CD14-positive monocyte (primary cell): Measurements from ENCODE around the gene CERKL. TPM values are rescaled to one million over a fixed set of nuclear protein-coding genes. Genes with fewer than 3 reads are reported as not detected.

Experiments used
- DNase-seq, 3 donors: peaks; one replicate each; pipeline ENCODE4 v3.0.0-alpha.2; 2011 to 2022
- H2AFZ ChIP-seq: 2 replicates; pipeline ENCODE4 v1.6.0; 2012; ENCODE audit warnings: mild to moderate bottlenecking, low read depth, low read length, inconsistent platforms; ENCODE audit not compliant: insufficient read depth, poor library complexity, severe bottlenecking
- H3K27ac ChIP-seq, 2 donors: 1 replicate in 1 of 2; 2 replicates in 1 of 2; pipeline ENCODE4 v1.5.1; 2012 to 2013; ENCODE audit warnings: low read length in 2 of 2, control low read depth in 1 of 2, inconsistent platforms in 1 of 2, low read depth in 1 of 2, mild to moderate bottlenecking in 1 of 2
- H3K27me3 ChIP-seq, 2 donors: one replicate each; pipeline versions ENCODE4 v1.6.0 to v1.6.1; 2011 to 2013; ENCODE audit warnings: low read length in 2 of 2; ENCODE audit not compliant: control insufficient read depth in 2 of 2, insufficient read depth in 2 of 2
- H3K36me3 ChIP-seq, 2 donors: replicated peaks in 1 of 2; 1 replicate in 1 of 2; 2 replicates in 1 of 2; pipeline versions ENCODE4 v1.5.1 to v1.6.1; 2012 to 2013; ENCODE audit warnings: low read length in 2 of 2, control low read depth in 1 of 2, inconsistent platforms in 1 of 2, mild to moderate bottlenecking in 1 of 2; ENCODE audit not compliant: insufficient read depth in 2 of 2, control insufficient read depth in 1 of 2
- H3K4me1 ChIP-seq, 2 donors: 1 replicate in 1 of 2; 2 replicates in 1 of 2; pipeline versions ENCODE4 v1.5.1 to v1.6.1; 2012 to 2013; ENCODE audit warnings: low read length in 2 of 2, control low read depth in 1 of 2, inconsistent platforms in 1 of 2, mild to moderate bottlenecking in 1 of 2, moderate library complexity in 1 of 2; ENCODE audit not compliant: insufficient read depth in 2 of 2, control insufficient read depth in 1 of 2
- H3K4me2 ChIP-seq: replicated peaks from 2 replicates; pipeline ENCODE3; 2012; ENCODE audit warnings: low read length, moderate library complexity, mild to moderate bottlenecking; ENCODE audit not compliant: poor library complexity, severe bottlenecking; ENCODE audit errors: extremely low read depth
- H3K4me3 ChIP-seq, 3 experiments: fragments of 200-600 bp in 1 of 3; sonication (generic) in 1 of 3; replicated peaks in 1 of 3; 1 replicate in 2 of 3; 2 replicates in 1 of 3; pipeline ENCODE4 v1.5.1; 2011 to 2013; ENCODE audit warnings: low read length in 3 of 3, mild to moderate bottlenecking in 3 of 3, control low read depth in 2 of 3, low read depth in 2 of 3, inconsistent platforms in 1 of 3, moderate library complexity in 1 of 3
- H3K79me2 ChIP-seq: 2 replicates; pipeline ENCODE4 v1.6.0; 2012; ENCODE audit warnings: mild to moderate bottlenecking, control low read depth, inconsistent platforms, low read length, moderate library complexity; ENCODE audit not compliant: insufficient read depth
- H3K9ac ChIP-seq: 2 replicates; pipeline ENCODE4 v1.6.0; 2017; ENCODE audit warnings: low read length, mild to moderate bottlenecking; ENCODE audit not compliant: insufficient read depth, poor library complexity, severe bottlenecking
- H3K9me3 ChIP-seq, 2 donors: replicated peaks in 1 of 2; 1 replicate in 1 of 2; 2 replicates in 1 of 2; pipeline versions ENCODE4 v1.5.1 to v1.6.1; 2012 to 2013; ENCODE audit warnings: low read length in 2 of 2, control low read depth in 1 of 2; ENCODE audit not compliant: control insufficient read depth in 1 of 2, insufficient read depth in 1 of 2
- H4K20me1 ChIP-seq: 2 replicates; pipeline ENCODE4 v1.6.0; 2012; ENCODE audit warnings: mild to moderate bottlenecking, low read length, control low read depth, moderate library complexity; ENCODE audit not compliant: insufficient read depth
- H3K27ac Mint-ChIP-seq, 7 donors: one replicate each; pipeline ENCODE4 v1.8.0; 2020; ENCODE audit warnings: mild to moderate bottlenecking in 7 of 7, mixed read lengths in 7 of 7, moderate library complexity in 6 of 7, inconsistent platforms in 2 of 7
- H3K27me3 Mint-ChIP-seq, 3 donors: one replicate each; pipeline ENCODE4 v1.8.0; 2021 to 2022; ENCODE audit warnings: low read depth in 3 of 3, mild to moderate bottlenecking in 3 of 3, mixed read lengths in 3 of 3, moderate library complexity in 3 of 3, inconsistent platforms in 1 of 3
- H3K36me3 Mint-ChIP-seq, 2 donors: one replicate each; pipeline ENCODE4 v1.8.0; 2020; ENCODE audit warnings: mixed read lengths in 2 of 2, inconsistent platforms in 1 of 2, mild to moderate bottlenecking in 1 of 2
- H3K4me1 Mint-ChIP-seq: one replicate; pipeline ENCODE4 v1.8.0; 2020; ENCODE audit warnings: mild to moderate bottlenecking, mixed read lengths
- H3K4me3 Mint-ChIP-seq, 2 donors: one replicate each; pipeline ENCODE4 v1.8.0; 2020; ENCODE audit warnings: mild to moderate bottlenecking in 2 of 2, mixed read lengths in 2 of 2, moderate library complexity in 1 of 2
- H3K9me3 Mint-ChIP-seq, 7 donors: one replicate each; pipeline ENCODE4 v1.8.0; 2020 to 2022; ENCODE audit warnings: mixed read lengths in 7 of 7, mild to moderate bottlenecking in 6 of 7, moderate library complexity in 6 of 7, inconsistent platforms in 2 of 7
- WGBS: methylation state at CpG from one replicate; pipeline ENCODE4 v1.1.5; 2013; ENCODE audit warnings: missing lambda C conversion rate; ENCODE audit not compliant: insufficient coverage; 5-methylcytosine and 5-hydroxymethylcytosine counted together
- intact Hi-C, 2 donors: fragments of 100-400 bp; cut with micrococcal nuclease; formaldehyde crosslinking; loops; one replicate each; pipeline versions ENCODE4 v1.15.0 to v1.15.1; 2023
- polyA plus RNA-seq, 3 donors: library from polyadenylated mRNA; depleted of rRNA in 1 of 3; unstranded in 2 of 3; stranded (reverse) in 1 of 3; fragments of 300-500 nt in 2 of 3; fragments of >200 nt in 1 of 3; fragmentation: Illumina TruSeq in 2 of 3; gene quantifications; 1 replicate in 2 of 3; 2 replicates in 1 of 3; pipeline ENCODE4 v1.2.3, GENCODE V29; 2012 to 2021
- TF ChIP-seq, protein P1 (sequence below): fragments of 200-600 bp; IDR thresholded peaks from one replicate; pipeline ENCODE4 v1.8.0; 2022; ENCODE audit warnings: antibody characterized with exemption, mild to moderate bottlenecking

Gene CERKL
- polyA plus RNA-seq, 3 donors, result 0.12 to 16.3 (median 8.6) TPM

- Mint-ChIP-seq H3K4me1 (peaks cover 59% of the 10 kb centered on the region), H3K36me3 (peaks cover 14 to 23% of the 10 kb centered on the region in 2 donors), H3K9me3 (peaks cover 6 to 55% (median 44%) of the 10 kb centered on the region in 7 donors), H3K27me3 (peaks cover 88 to 95% (median 89%) of the 10 kb centered on the region in 3 donors), H3K27ac (peak within 1 kb of the TSS in 2 of 7 donors; percentile 16 to 21), H3K4me3 (peak within 1 kb of the TSS; percentile 59 to 95)
- peak within 1 kb of the TSS; percentile 60 for H3K4me2 ChIP-seq
- no peak within 1 kb of the TSS for H3K27ac ChIP-seq
- TF ChIP-seq, protein P1, sequence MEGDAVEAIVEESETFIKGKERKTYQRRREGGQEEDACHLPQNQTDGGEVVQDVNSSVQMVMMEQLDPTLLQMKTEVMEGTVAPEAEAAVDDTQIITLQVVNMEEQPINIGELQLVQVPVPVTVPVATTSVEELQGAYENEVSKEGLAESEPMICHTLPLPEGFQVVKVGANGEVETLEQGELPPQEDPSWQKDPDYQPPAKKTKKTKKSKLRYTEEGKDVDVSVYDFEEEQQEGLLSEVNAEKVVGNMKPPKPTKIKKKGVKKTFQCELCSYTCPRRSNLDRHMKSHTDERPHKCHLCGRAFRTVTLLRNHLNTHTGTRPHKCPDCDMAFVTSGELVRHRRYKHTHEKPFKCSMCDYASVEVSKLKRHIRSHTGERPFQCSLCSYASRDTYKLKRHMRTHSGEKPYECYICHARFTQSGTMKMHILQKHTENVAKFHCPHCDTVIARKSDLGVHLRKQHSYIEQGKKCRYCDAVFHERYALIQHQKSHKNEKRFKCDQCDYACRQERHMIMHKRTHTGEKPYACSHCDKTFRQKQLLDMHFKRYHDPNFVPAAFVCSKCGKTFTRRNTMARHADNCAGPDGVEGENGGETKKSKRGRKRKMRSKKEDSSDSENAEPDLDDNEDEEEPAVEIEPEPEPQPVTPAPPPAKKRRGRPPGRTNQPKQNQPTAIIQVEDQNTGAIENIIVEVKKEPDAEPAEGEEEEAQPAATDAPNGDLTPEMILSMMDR, result no peak
- no peaks in the 10 kb centered on the region for H3K36me3 ChIP-seq
- no peak within 1 kb of the TSS for H3K9ac ChIP-seq
- WGBS, result 2% methylated on average over 37 of the region's 45 CpGs
- no peaks in the 10 kb centered on the region for H3K79me2 ChIP-seq
- DNase-seq, result no peak
- H4K20me1 ChIP-seq, result no peaks in the 10 kb centered on the region
- peak within 1 kb of the TSS in 1 of 3 experiments; percentile 56 for H3K4me3 ChIP-seq
- H3K9me3 ChIP-seq, result peaks cover 12 to 63% of the 10 kb centered on the region in 2 donors
- H2AFZ ChIP-seq, result peak within 1 kb of the TSS; percentile 43
- peaks cover 31 to 39% of the 10 kb centered on the region in 2 donors for H3K4me1 ChIP-seq
- H3K27me3 ChIP-seq, result peaks cover 82 to 98% of the 10 kb centered on the region in 2 donors
- intact Hi-C loops, result no loop called here
Measured at GRCh38 chr2:181680055-181680936, 23.4 kb upstream of the CERKL start, which contains the start of gene NEUROD1. Gene NEUROD1, minus strand, starts transcription at chr2:181680517. Its CDS starts 1,657 bp downstream, at chr2:181678860.

GRCh38 chr2:181679544-181679979 lies 22.7 kb upstream of the CERKL start:
- DNase-seq, result no peak
- H3K9me3 ChIP-seq, result peaks cover 5 to 56% of the 10 kb centered on the region in 2 donors
- Mint-ChIP-seq H3K27me3 (peaks cover 82 to 92% (median 86%) of the 10 kb centered on the region in 3 donors), H3K36me3 (peaks cover 10 to 18% of the 10 kb centered on the region in 2 donors), H3K4me1 (peaks cover 52% of the 10 kb centered on the region), H3K27ac (no peak overlapping the region), H3K4me3 (peak overlapping the region in 1 of 2 donors; percentile 95), H3K9me3 (peaks cover 3 to 47% (median 37%) of the 10 kb centered on the region in 7 donors)
- H3K27ac ChIP-seq, result no peak overlapping the region
- H2AFZ ChIP-seq, result no peak overlapping the region
- no peaks in the 10 kb centered on the region for H3K79me2 ChIP-seq
- no peak overlapping the region for H3K4me2 ChIP-seq
- TF ChIP-seq, protein P1, result no peak
- WGBS, result 8% methylated on average over 5 of the region's 20 CpGs
- H3K9ac ChIP-seq, result no peak overlapping the region
- H3K27me3 ChIP-seq, result peaks cover 81 to 98% of the 10 kb centered on the region in 2 donors
- H3K36me3 ChIP-seq, result no peaks in the 10 kb centered on the region
- no peak overlapping the region for H3K4me3 ChIP-seq
- intact Hi-C loops, result no loop called here
- H4K20me1 ChIP-seq, result no peaks in the 10 kb centered on the region
- peaks cover 31 to 39% of the 10 kb centered on the region in 2 donors for H3K4me1 ChIP-seq
